HG03521 (cell line): ENCODE measurements around the gene TTLL6.

ENCODE experiments used
- ATAC-seq: cut with Tn5 transposase; IDR thresholded peaks from one replicate; pipeline ENCODE4 v1.9.1; 2021; ENCODE audit warnings: mild to moderate bottlenecking, moderate library complexity; ENCODE audit not compliant: unreplicated experiment

TTLL6 gene

GRCh38 chr17:48745381-48746275 lies 71.4 kb downstream of the TTLL6 start:
- ATAC-seq: no peak

GRCh38 chr17:48740537-48740936 lies 76.5 kb downstream of the TTLL6 start:
- no peak for ATAC-seq

GRCh38 chr17:48738803-48739526 lies 78.1 kb downstream of the TTLL6 start:
- ATAC-seq: no peak

DNA sequence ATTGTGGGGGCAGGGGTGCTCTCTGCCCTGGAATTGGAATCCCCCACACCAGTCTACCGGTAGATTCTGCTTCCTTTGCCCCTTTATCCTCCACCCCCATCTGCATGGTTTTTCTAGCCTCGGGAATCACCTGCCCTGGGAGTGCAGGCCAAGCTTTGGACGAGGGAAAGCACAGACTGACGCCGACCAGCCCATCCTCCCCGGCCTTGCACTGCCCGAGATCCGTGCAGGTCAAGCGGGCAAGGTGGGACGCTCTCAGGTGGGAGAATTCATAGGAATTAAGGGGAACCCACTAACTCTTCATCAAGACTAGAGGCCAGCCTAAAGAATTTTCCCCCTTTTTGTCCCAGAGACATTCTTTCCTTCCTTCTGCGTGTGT lies 78.6 kb downstream of the TTLL6 start:
- no peak for ATAC-seq

DNA sequence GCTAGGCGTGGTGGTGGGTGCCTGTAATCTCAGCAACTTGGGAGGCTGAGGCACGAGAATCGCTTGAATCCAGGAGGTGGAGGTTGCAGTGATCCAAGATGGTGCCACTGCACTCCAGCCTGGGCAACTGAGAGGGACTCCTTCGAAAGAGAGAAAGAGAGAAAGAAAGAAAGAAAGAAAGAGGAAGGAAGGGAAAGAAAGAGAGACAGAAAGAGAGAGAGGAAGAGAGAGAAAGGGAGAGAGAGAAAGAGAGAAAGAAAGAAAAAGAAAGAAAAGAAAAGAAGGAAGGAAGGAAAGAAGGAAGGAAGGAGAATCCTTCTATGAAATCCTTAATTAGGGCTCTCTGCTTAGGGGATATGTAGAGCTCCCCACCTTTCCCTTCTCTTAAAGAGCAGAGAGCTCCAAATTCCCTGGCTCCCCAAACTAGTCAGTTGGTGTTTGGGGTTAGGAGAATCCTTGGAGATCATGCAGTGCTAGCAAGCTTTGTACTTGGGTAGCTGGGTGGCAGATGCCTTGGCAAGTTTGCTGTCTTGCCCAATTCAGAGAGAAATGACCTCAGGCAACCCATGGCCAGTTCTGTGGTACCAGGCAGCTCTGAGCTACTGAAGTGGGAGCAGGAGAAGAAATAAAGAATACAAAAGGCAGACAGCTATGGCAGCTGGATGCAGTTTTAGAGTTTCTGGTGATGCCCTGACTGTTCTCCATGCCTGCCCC lies 79.5 kb downstream of the TTLL6 start:
- no peak for ATAC-seq

GRCh38 chr17:48735062-48735351 lies 82.0 kb downstream of the TTLL6 start:
- no peak for ATAC-seq

DNA sequence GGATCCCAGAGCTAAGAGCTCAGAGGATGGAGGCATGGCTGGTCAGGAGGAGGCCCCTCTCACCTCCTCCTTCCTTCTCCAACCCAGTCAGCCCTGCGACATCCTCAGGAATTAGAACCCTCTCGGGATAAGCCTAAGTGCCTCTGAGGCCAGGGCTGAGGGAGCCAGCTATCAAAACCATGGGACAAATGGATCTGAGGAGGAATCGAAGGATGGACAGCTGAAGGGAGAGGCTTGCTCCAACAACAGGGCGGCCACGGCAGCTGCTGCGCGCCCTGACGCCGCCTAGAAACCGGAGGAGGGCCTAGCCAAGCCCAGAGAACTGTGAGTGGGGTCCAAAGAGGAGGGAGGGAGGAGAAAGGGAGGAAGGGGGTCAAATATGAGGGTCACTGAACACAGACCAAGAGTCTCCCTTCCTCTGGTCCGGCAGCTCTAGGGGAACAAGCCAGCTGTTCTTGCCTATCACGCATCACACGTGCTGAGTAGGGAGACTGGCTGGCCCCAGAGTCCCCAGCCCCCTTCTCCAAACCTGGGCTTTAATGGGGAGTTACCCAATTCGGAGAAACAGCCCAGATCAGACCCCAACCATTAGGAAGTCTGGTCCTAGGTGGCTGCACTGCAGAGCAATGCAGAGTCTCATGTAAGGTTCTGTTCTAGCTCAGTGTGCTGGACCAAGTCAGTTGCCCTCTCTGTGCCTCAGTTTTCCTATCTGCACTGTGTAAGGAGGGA lies 82.5 kb downstream of the TTLL6 start:
- ATAC-seq: no peak

GRCh38 chr17:48733632-48734328 lies 83.2 kb downstream of the TTLL6 start:
- ATAC-seq: no peak

GRCh38 chr17:48732688-48733629 lies 84.1 kb downstream of the TTLL6 start:
- ATAC-seq: no peak

DNA sequence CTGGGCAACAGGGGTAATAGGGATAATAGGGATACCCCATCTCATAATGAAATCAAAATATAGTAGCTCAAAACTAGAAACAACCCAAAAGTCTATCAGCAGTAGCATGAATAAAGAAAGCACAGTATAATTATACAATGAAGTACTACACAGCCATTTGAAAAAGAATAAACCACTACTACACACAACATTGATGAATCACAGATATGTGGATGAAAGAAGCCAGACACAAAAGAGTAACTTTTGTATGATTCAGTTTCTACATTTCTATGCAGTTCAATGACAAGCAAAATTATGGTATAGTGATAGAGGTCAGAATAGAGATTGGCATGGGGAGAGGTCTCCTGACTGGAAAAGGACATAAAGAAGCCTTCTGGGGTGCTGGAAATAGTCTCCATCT lies 85.7 kb downstream of the TTLL6 start:
- no peak for ATAC-seq

DNA sequence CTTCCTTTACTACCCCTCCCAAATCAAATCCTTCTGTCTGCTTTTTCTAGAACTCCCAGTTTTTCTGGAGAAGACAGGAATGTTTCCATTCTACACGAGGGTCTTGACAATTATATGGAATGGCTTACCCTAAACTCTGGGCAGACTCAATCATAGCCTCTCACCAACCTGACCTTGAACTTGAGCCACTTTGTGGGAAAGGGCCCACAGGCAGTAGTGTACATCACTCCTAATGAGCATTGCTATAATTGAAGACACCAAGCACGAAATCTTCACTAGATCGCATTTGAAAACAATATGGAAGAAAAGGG lies 86.8 kb downstream of the TTLL6 start:
- ATAC-seq: no peak

DNA sequence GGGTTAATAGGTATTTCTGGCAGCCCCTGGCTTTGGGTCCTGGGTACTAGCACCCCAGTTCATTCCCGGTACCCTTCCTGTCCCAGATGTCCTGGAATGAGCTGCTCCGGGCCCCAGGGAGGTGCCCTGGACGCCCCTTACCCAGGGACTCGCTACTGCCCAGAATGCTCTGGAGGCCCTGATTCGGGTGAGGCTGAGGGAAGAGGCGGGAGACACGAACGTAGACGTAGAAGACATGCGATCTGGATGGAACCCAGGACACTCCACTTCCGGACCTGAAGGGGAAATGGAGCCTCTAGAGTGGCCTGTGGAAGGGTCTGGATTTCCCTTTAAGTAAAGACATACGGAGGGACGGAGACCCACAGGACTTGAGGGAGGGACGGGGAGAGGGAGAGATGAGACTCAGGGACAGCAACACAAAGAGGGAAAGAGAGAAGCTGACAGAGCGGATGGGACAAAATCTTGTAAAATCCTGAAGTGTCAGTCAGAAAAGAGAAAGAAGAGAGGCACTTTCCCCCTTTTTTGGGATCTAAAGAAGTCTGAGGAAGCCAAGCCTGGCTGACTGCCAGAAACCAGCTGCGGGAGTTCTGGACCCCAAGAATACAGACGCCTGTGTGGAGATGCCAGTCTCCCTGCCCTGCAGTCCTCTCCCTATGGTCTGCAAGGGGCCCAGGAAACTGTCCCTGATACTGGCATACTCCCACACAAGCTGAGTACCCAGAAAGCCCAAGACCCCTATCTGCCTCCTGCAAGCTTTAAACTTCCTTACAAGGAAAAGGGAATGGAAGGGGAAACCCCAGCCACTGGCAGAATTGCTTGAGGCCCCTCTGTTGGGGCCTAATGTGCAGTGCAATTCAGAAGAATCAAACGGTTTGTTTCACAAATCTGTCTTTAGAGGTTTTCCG lies 87.4 kb downstream of the TTLL6 start:
- ATAC-seq: no peak

DNA sequence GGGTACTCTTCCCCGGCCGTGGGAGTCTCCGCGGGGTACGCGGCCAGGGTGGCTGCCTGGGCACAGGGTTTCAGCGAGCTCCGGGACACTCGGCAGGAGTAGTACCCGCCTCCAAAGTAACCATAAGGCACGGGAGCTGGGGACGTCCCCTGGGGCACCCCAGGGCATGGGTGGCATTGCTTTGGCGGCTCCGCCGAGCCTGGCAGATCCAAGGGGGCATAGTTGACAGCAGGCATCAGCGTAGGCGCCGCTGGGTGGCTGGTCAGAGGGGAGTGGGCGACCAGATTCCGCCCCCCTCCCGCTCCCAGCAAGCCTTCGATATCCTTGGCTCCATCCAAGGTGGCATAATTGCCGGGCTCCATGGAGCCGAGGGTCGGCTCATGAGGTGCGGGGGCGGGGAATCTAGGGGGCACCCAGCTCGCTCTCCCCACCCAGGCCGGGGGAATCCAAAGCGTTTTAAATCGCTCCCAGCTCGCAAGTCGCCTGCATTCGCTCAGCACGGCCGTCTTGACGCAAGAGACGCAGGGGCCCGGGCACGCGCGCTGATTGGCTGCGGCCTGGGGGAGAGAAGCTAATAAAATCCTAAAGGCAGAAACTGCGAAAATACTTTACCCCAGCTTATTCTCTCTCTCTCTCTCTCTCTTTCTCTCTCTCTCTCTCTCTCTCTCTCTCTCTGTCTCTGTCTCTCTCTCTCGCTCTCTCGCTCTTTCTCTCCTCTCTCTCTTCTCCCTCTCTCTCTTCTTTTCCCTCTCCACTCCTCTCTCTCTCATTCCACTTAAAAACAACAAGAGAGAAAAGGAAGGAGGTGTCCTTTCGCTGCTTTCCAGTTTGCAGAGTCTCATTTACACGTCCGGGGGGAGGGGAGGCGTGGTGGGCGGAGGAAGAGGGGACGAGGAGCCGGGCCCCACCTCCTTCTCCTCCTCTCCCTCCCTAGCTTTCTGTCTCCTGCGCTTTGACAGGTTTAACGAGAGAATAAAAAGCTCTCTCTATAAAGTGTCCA lies 88.5 kb downstream of the TTLL6 start, which contains the start of gene HOXB13:
Gene HOXB13 (minus strand): TSS at position 519 of the 1,000 bp plus-strand sequence. CDS start 157 bp downstream, at position 362.
- ATAC-seq: no peak

- no peak for ATAC-seq
Measured at GRCh38 chr17:48727415-48728175, 89.4 kb downstream of the TTLL6 start.

- ATAC-seq: no peak
Measured at GRCh38 chr17:48726916-48727286, 90.1 kb downstream of the TTLL6 start.

- ATAC-seq: no peak
Measured at GRCh38 chr17:48726114-48726915, 90.7 kb downstream of the TTLL6 start.
